ENCODE data around the gene ARL6IP1. TPM values are rescaled to one million over a fixed set of nuclear protein-coding genes. Genes with fewer than 3 reads are reported as not detected.

The ARL6IP1 gene
- total RNA-seq, 4 donors from 2014 or later, result 178 to 278 (median 227) TPM

DNA sequence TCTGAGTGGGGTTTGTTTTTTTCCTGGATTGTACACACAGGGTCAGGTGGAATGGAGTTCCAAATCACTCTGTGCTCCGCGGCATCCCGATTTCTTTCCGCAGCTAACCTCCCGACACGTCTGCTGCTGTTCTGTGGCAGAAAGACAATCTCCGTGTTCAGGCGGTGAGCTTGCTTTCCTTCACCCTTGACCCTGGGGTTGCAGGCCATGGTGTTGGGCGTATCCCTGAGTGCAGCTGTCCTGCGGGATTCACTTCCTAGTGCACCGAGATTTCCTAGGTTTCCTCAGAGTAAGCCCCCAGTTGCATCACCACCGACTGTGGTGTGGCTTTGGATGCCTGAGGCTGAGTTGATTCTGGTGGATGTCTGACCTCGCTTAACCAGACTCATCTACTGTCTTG, 7.8 kb upstream of the ARL6IP1 start:
- 94 to 96% methylated on average over 13 of the region's 13 CpGs for WGBS, 2 donors
- intact Hi-C loops (cut with DNase I), result no loop called here
- DNase-seq, result no peak
- H3K4me1 ChIP-seq, result peaks cover 0 to 7% of the 10 kb centered on the region in 2 donors
- peaks cover 42 to 46% of the 10 kb centered on the region in 2 donors for H3K36me3 ChIP-seq
- no peak overlapping the region for H3K27ac ChIP-seq
- TF ChIP-seq, protein P1, sequence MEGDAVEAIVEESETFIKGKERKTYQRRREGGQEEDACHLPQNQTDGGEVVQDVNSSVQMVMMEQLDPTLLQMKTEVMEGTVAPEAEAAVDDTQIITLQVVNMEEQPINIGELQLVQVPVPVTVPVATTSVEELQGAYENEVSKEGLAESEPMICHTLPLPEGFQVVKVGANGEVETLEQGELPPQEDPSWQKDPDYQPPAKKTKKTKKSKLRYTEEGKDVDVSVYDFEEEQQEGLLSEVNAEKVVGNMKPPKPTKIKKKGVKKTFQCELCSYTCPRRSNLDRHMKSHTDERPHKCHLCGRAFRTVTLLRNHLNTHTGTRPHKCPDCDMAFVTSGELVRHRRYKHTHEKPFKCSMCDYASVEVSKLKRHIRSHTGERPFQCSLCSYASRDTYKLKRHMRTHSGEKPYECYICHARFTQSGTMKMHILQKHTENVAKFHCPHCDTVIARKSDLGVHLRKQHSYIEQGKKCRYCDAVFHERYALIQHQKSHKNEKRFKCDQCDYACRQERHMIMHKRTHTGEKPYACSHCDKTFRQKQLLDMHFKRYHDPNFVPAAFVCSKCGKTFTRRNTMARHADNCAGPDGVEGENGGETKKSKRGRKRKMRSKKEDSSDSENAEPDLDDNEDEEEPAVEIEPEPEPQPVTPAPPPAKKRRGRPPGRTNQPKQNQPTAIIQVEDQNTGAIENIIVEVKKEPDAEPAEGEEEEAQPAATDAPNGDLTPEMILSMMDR (IDR thresholded peaks at IDR 0.05), result no peak
- no peak for TF ChIP-seq POLR2A (IDR thresholded peaks at IDR 0.05)
- H3K4me3 ChIP-seq (replicated peaks in 1 of 3), result no peak overlapping the region
- no peaks in the 10 kb centered on the region for H3K9me3 ChIP-seq
- H3K27me3 ChIP-seq, result no peaks in the 10 kb centered on the region

DNA sequence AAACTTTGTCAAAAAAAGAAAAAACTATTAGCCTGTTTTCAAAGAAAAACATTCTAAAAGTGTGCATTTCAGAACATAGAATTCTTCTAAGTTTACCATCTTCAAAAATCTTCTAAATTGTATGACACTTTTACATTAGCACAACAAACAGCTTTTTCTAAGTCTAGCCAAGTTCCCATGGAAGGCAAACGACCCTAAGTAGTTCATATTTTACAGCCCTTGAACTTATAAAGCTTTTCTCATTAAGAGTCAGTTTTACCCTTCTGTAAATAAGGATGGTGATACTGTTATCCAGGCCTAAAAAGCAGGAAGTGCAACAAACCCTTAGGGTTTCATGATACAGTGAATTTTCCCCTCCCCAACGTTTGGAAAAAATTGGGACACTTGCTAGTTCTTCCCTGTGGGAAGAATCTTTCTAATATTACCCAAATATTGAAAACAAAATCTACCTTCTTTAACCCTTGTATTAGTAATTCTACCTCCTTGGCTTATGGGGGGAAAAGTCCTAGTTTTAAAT, 4.0 kb upstream of the ARL6IP1 start:
- H3K4me3 ChIP-seq (replicated peaks in 1 of 3), result no peak overlapping the region
- peaks cover 21 to 24% of the 10 kb centered on the region in 2 donors for H3K36me3 ChIP-seq
- H3K27me3 ChIP-seq, result no peaks in the 10 kb centered on the region
- no peak for TF ChIP-seq POLR2A (IDR thresholded peaks at IDR 0.05)
- TF ChIP-seq, protein P1 (IDR thresholded peaks at IDR 0.05), result no peak
- DNase-seq, result no peak
- intact Hi-C loops (cut with DNase I), result no loop called here
- WGBS, 2 donors, result 42 to 46% methylated on average over 2 of the region's 2 CpGs
- H3K27ac ChIP-seq, result peak overlapping the region in 1 of 3 donors; percentile 68
- no peaks in the 10 kb centered on the region for H3K9me3 ChIP-seq
- peaks cover 11% of the 10 kb centered on the region in 2 donors for H3K4me1 ChIP-seq

GRCh38 chr16:18804540-18804939, 3.2 kb upstream of the ARL6IP1 start:
- no peaks in the 10 kb centered on the region for H3K27me3 ChIP-seq
- H3K4me3 ChIP-seq (replicated peaks in 1 of 3), result no peak overlapping the region
- 45 to 48% methylated on average over 3 of the region's 3 CpGs for WGBS, 2 donors
- H3K27ac ChIP-seq, result peak overlapping the region in 2 of 3 donors; percentile 26 to 68
- H3K36me3 ChIP-seq, result peaks cover 15 to 18% of the 10 kb centered on the region in 2 donors
- intact Hi-C loops (cut with DNase I), result loop anchor here (5.0 kb wide), 1 partner anchor 163 kb away; no protein-coding TSS in a partner anchor
- peaks cover 17 to 18% of the 10 kb centered on the region in 2 donors for H3K4me1 ChIP-seq
- no peak for DNase-seq
- TF ChIP-seq, protein P1 (IDR thresholded peaks at IDR 0.05), result no peak
- TF ChIP-seq POLR2A (IDR thresholded peaks at IDR 0.05), result no peak
- H3K9me3 ChIP-seq, result no peaks in the 10 kb centered on the region

GRCh38 chr16:18803569-18804462, 2.5 kb upstream of the ARL6IP1 start:
- H3K27me3 ChIP-seq, result no peaks in the 10 kb centered on the region
- no peak for TF ChIP-seq POLR2A (IDR thresholded peaks at IDR 0.05)
- TF ChIP-seq, protein P1 (IDR thresholded peaks at IDR 0.05), result no peak
- peaks cover 23% of the 10 kb centered on the region in 2 donors for H3K4me1 ChIP-seq
- no peak overlapping the region for H3K4me3 ChIP-seq (replicated peaks in 1 of 3)
- H3K27ac ChIP-seq, result peak overlapping the region in 1 of 3 donors; percentile 68
- no peaks in the 10 kb centered on the region for H3K9me3 ChIP-seq
- WGBS, 2 donors, result 67 to 68% methylated on average over 5 of the region's 5 CpGs
- intact Hi-C loops (cut with DNase I), result loop anchor here (5.0 kb wide), 1 partner anchor 163 kb away; no protein-coding TSS in a partner anchor
- H3K36me3 ChIP-seq, result peaks cover 8 to 11% of the 10 kb centered on the region in 2 donors
- no peak for DNase-seq
